Right cardiac atrium (tissue), 5 donors: ENCODE data around the gene PYCARD. TPM values are rescaled to one million over a fixed set of nuclear protein-coding genes. Genes with fewer than 3 reads are reported as not detected.
"Not testable (repeated sequence)": the region's sequence is repeated elsewhere in the genome, so short reads cannot be mapped to it uniquely, and the experiment has no call there.

Experiments used
- ATAC-seq, 2 donors: fragments of 200-7000 bp; cut with Tn5 transposase; one replicate each; pipeline versions ENCODE4 v1.8.0 to v1.9.1; 2020; ENCODE audit warnings: moderate library complexity in 2 of 2, mild to moderate bottlenecking in 1 of 2
- DNase-seq, 3 donors: peaks; one replicate each; pipeline ENCODE4 v3.0.0-alpha.2; 2020
- H3K27ac ChIP-seq: one replicate; pipeline ENCODE4 v1.5.1; 2013; ENCODE audit warnings: mild to moderate bottlenecking, low read length, control low read depth, moderate library complexity
- H3K27me3 ChIP-seq: one replicate; pipeline ENCODE4 v1.6.1; 2013; ENCODE audit not compliant: control insufficient read depth, insufficient read depth
- H3K4me1 ChIP-seq: one replicate; pipeline ENCODE4 v1.6.1; 2013; ENCODE audit warnings: low read length; ENCODE audit not compliant: control insufficient read depth, insufficient read depth
- H3K4me3 ChIP-seq: one replicate; pipeline ENCODE4 v1.5.1; 2013; ENCODE audit warnings: low read length, control low read depth
- H3K9me3 ChIP-seq: one replicate; pipeline ENCODE4 v1.6.1; 2013; ENCODE audit warnings: low read length; ENCODE audit not compliant: control insufficient read depth
- WGBS: extraction: QIAGEN DNeasy Blood & Tissue Kit; methylation state at CpG from one replicate; pipeline ENCODE4 v1.1.7; 2013; 5-methylcytosine and 5-hydroxymethylcytosine counted together
- intact Hi-C, 4 donors: fragments of 100-400 bp; cut with DNase I; formaldehyde crosslinking; loops; one replicate each; pipeline versions ENCODE4 v1.11.0 to v1.14.0; 2022 to 2023
- polyA plus RNA-seq: library from polyadenylated mRNA; stranded (reverse); fragments of 200-250 nt; gene quantifications from one replicate; pipeline ENCODE4 v1.2.3, GENCODE V29; 2013
- total RNA-seq, 4 donors: library from RNA; stranded (reverse); fragmentation: NEBNext Ultra II Directional; extraction: Animal tissue kit (Norgen Biotek cat#: 25700); gene quantifications; one replicate each; pipeline ENCODE4 v1.2.1, GENCODE V29; 2021
- donor health status: healthy with polysubstance abuse.
- donor health status: DM: no; HTN: yes; CAD: no.
- donor health status: DM: no; HTN: no; CAD: no.
- donor health status: DM: no; HTN: yes; CAD: no; lungs with severe emphysema.
- donor health status: DM: yes; HTN: yes; CAD: no.

Gene PYCARD
- total and polyA plus RNA-seq, 5 donors: 6.6 to 13.2 (median 8.0) TPM

DNA sequence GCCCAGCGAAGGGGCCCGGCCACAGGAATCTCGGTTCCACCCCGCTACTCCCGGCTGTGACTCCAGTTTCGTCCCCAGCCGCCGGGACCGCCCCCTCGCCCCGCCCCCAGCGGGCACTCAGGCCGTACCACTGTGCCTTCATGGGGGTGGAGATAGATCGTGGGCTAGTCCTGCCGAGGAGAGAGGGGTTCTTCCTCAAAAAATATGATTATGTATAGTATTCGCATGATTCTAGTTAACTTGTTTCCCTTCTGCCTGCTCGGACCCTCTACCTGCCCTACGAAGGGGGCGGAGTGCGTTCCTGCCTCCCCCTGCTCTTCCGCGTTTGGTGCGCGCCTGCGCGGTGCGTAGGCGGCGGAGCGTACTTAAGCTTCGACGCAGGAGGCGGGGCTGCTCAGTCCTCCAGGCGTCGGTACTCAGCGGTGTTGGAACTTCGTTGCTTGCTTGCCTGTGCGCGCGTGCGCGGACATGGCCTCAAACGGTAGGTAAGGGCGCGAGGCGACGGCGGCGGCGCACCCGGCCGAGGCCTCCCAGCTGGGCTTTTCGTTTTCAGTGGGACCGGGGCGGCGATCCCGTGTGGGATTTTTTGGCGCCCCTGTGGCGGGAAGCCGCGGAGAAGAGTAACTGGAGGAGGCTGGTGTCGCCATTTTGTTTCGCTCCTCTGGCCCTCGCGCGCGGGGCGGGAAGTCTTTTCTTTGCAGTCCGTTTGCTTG is 22.7 kb downstream of the PYCARD start, which contains the start of gene FUS:
TSS of gene FUS (plus strand) at position 393 of the 713 bp plus-strand sequence. CDS start at position 469, 76 bp downstream.
- Histone ChIP-seq H3K9me3 (no peaks in the 10 kb centered on the region), H3K4me1 (peaks cover 8% of the 10 kb centered on the region), H3K4me3 (peak within 1 kb of the TSS; percentile 63), H3K27ac (peak within 1 kb of the TSS; percentile 86), H3K27me3 (no peaks in the 10 kb centered on the region)
- DNase-seq (peak; percentile 91 to 96 (median 96)), ATAC-seq (peak; percentile 87 to 91)
- WGBS: under 1% methylated on average over 69 of the region's 69 CpGs
- intact Hi-C loops: no loop called here

GRCh38 chr16:31179219-31179746 is 23.3 kb downstream of the PYCARD start:
- H3K9me3 ChIP-seq: no peaks in the 10 kb centered on the region
- peak overlapping the region; percentile 86 for H3K27ac ChIP-seq
- H3K4me3 ChIP-seq: peak overlapping the region; percentile 63
- ATAC-seq (peak; percentile 10), DNase-seq (no peak)
- intact Hi-C loops: no loop called here
- no peaks in the 10 kb centered on the region for H3K27me3 ChIP-seq
- peaks cover 8% of the 10 kb centered on the region for H3K4me1 ChIP-seq
- 1% methylated on average over 27 of the region's 27 CpGs for WGBS

DNA sequence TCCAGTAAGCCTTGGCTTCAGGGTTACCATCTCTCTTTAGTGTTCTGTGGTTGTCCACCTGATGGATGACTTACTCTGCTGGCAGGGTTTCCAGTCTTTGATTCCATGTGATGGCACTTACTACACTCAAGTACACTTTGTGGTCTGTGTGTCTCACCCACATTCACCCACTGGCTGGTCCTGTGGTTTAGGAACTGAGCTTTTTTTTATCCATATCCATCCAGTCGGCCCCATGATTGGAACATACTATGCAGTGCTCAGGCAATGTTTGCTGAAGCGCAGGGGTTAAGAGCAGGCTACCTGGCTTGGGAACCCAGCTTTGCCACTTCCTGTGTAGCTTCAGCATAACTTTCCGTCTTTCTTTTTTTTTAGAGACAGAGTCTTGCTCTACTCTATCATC is 25.4 kb downstream of the PYCARD start:
- Histone ChIP-seq H3K4me3 (no peak overlapping the region), H3K27ac (no peak overlapping the region), H3K4me1 (no peaks in the 10 kb centered on the region), H3K27me3 (no peaks in the 10 kb centered on the region), H3K9me3 (no peaks in the 10 kb centered on the region)
- intact Hi-C loops: no loop called here
- WGBS: 76% methylated on average over 3 of the region's 3 CpGs
- ATAC-seq (no peak), DNase-seq (no peak)

DNA sequence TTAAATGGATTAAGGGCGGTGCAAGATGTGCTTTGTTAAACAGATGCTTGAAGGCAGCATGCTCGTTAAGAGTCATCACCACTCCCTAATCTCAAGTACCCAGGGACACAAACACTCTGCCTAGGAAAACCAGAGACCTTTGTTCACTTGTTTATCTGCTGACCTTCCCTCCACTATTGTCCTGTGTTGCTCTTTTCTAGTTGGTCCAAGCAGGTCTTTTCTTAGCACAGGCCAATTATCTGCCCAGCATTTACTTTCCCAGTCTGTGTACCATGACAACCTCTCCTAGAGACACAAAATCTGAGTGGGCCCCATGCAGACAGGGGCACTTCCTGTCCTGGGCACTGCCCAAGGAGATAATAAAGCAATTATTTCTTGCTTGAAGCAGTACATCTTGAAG is 32.5 kb downstream of the PYCARD start:
- H3K4me3 ChIP-seq, DNase-seq, H3K4me1 ChIP-seq, H3K27me3 ChIP-seq, intact Hi-C loops, H3K9me3 ChIP-seq: not testable (repeated sequence)
- WGBS: no CpG with 5 or more reads among the region's 2 CpGs
- peak; percentile 89 to 91 for ATAC-seq
- H3K27ac ChIP-seq: peak overlapping the region; percentile 81

DNA sequence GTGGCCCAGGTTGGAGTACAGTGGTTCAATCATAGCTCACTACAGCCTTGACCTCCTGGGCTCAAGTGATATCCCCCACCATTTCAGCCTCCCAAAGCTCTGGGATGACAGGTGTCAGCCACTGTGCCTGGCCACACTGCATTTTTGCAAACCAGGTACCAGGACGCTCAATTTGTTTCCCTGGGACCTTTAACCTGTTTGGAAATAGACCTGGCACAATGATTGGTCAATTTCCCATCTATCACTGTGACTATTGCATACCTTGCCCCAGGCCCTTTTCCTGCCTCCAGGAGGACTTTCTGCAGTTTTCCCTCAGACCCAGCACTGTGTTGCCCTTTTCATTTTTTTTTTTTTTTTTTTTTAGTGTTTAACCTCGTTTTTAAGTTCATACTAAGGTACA is 33.7 kb downstream of the PYCARD start:
- H3K4me1 ChIP-seq: no peaks in the 10 kb centered on the region
- H3K27ac ChIP-seq: no peak overlapping the region
- no peaks in the 10 kb centered on the region for H3K27me3 ChIP-seq
- ATAC-seq: no peak
- WGBS: 63% methylated on average over 2 of the region's 2 CpGs
- intact Hi-C loops: no loop called here
- H3K4me3 ChIP-seq: no peak overlapping the region
- no peak for DNase-seq
- H3K9me3 ChIP-seq: no peaks in the 10 kb centered on the region

GRCh38 chr16:31167315-31167714 is 35.2 kb downstream of the PYCARD start:
- no peak for DNase-seq
- Histone ChIP-seq H3K4me1 (no peaks in the 10 kb centered on the region), H3K27me3 (no peaks in the 10 kb centered on the region), H3K4me3 (no peak overlapping the region), H3K27ac (no peak overlapping the region), H3K9me3 (no peaks in the 10 kb centered on the region)
- 93% methylated on average over 8 of the region's 8 CpGs for WGBS
- no peak for ATAC-seq
- intact Hi-C loops: no loop called here

- H3K27me3 ChIP-seq: no peaks in the 10 kb centered on the region
- DNase-seq (peak in 2 of 3 donors; percentile 71 to 72), ATAC-seq (peak; percentile 62 to 66)
- 30% methylated on average over 8 of the region's 8 CpGs for WGBS
- H3K9me3 ChIP-seq: no peaks in the 10 kb centered on the region
- no peak overlapping the region for H3K27ac ChIP-seq
- intact Hi-C loops: no loop called here
- H3K4me3 ChIP-seq: no peak overlapping the region
- no peaks in the 10 kb centered on the region for H3K4me1 ChIP-seq
Observed at GRCh38 chr16:31157136-31157535, 45.4 kb downstream of the PYCARD start.

Other genes starting within 250 kb of the PYCARD start
- gene SETD1A, start 245.0 kb downstream of the PYCARD start, total RNA-seq: 10 to 100 TPM in 3 of 4 donors, 1 to 10 TPM in 1; 9.7 to 11.6 (median 10.2) TPM
- 9.6 TPM for gene SETD1A, start 245.0 kb downstream of the PYCARD start, polyA plus RNA-seq
- gene HSD3B7, start 217.6 kb downstream of the PYCARD start, total RNA-seq: 1 to 10 TPM; 4.1 to 7.4 (median 5.6) TPM
- gene HSD3B7, start 217.6 kb downstream of the PYCARD start, polyA plus RNA-seq: 6.8 TPM
- gene STX1B, start 192.1 kb downstream of the PYCARD start, total RNA-seq: 1 to 10 TPM; 1.6 to 2.1 (median 1.8) TPM
- gene STX1B, start 192.1 kb downstream of the PYCARD start, polyA plus RNA-seq: 0.66 TPM
- 10 to 100 TPM; 39.6 to 51.3 (median 45.0) TPM for gene STX4, start 169.2 kb downstream of the PYCARD start, total RNA-seq
- 47.3 TPM for gene STX4, start 169.2 kb downstream of the PYCARD start, polyA plus RNA-seq
- 1 to 10 TPM; 4.6 to 6.6 (median 4.9) TPM for gene ZNF668, start 128.5 kb downstream of the PYCARD start, total RNA-seq
- gene ZNF668, start 128.5 kb downstream of the PYCARD start, polyA plus RNA-seq: 5.7 TPM
- gene ZNF646, start 128.3 kb downstream of the PYCARD start, total RNA-seq: 10 to 100 TPM in 1 of 4 donors, 1 to 10 TPM in 3; 7.8 to 10.3 (median 9.3) TPM
- 6.4 TPM for gene ZNF646, start 128.3 kb downstream of the PYCARD start, polyA plus RNA-seq
- gene PRSS53, start 113.8 kb downstream of the PYCARD start, total RNA-seq: 1 to 10 TPM in 2 of 4 donors, under 1 TPM in 2; 0.36 to 1.5 (median 0.88) TPM
- 0.79 TPM for gene PRSS53, start 113.8 kb downstream of the PYCARD start, polyA plus RNA-seq
- 10 to 100 TPM; 40.8 to 56.0 (median 47.1) TPM for gene VKORC1, start 108.0 kb downstream of the PYCARD start, total RNA-seq
- gene VKORC1, start 108.0 kb downstream of the PYCARD start, polyA plus RNA-seq: 68.0 TPM
- 10 to 100 TPM; 43.8 to 50.8 (median 48.3) TPM for gene BCKDK, start 94.4 kb downstream of the PYCARD start, total RNA-seq
- 42.2 TPM for gene BCKDK, start 94.4 kb downstream of the PYCARD start, polyA plus RNA-seq
- gene KAT8, start 85.1 kb downstream of the PYCARD start, total RNA-seq: 10 to 100 TPM; 72.3 to 76.4 (median 75.2) TPM
- 77.0 TPM for gene KAT8, start 85.1 kb downstream of the PYCARD start, polyA plus RNA-seq
- under 1 TPM in 2 of 4 donors, not detected in 2; 0.15 to 0.40 TPM for gene PRSS8, start 67.0 kb downstream of the PYCARD start, total RNA-seq
- gene PRSS8, start 67.0 kb downstream of the PYCARD start, polyA plus RNA-seq: 0.41 TPM
- 1 to 10 TPM; 1.3 to 2.2 (median 1.8) TPM for gene PRSS36, start 52.7 kb downstream of the PYCARD start, total RNA-seq
- gene PRSS36, start 52.7 kb downstream of the PYCARD start, polyA plus RNA-seq: 1.1 TPM
- gene FUS, start 22.6 kb downstream of the PYCARD start, total RNA-seq: 100 to 1,000 TPM; 112 to 172 (median 138) TPM
- 153 TPM for gene FUS, start 22.6 kb downstream of the PYCARD start, polyA plus RNA-seq
- gene TRIM72, start 11.4 kb upstream of the PYCARD start, total RNA-seq: under 1 TPM in 3 of 4 donors, not detected in 1; 0.03 to 0.31 (median 0.14) TPM
- 0.11 TPM for gene TRIM72, start 11.4 kb upstream of the PYCARD start, polyA plus RNA-seq
- gene PYDC1, start 14.4 kb upstream of the PYCARD start, total RNA-seq: not detected
- 0.23 TPM for gene PYDC1, start 14.4 kb upstream of the PYCARD start, polyA plus RNA-seq
- gene ITGAM, start 57.2 kb upstream of the PYCARD start, total RNA-seq: 10 to 100 TPM in 2 of 4 donors, 1 to 10 TPM in 2; 7.6 to 13.8 (median 11.0) TPM
- 3.7 TPM for gene ITGAM, start 57.2 kb upstream of the PYCARD start, polyA plus RNA-seq
- gene ITGAX, start 152.4 kb upstream of the PYCARD start, total RNA-seq: 1 to 10 TPM; 1.6 to 2.1 (median 1.9) TPM
- 1.1 TPM for gene ITGAX, start 152.4 kb upstream of the PYCARD start, polyA plus RNA-seq
- not detected for gene ITGAD, start 190.6 kb upstream of the PYCARD start, total RNA-seq
- not detected for gene ITGAD, start 190.6 kb upstream of the PYCARD start, polyA plus RNA-seq
- 1,000 to 10,000 TPM in 2 of 4 donors, 100 to 1,000 TPM in 2; 574 to 1,093 (median 918) TPM for gene COX6A2, start 225.6 kb upstream of the PYCARD start, total RNA-seq
- 4,696 TPM for gene COX6A2, start 225.6 kb upstream of the PYCARD start, polyA plus RNA-seq
- gene ZNF843, start 240.0 kb upstream of the PYCARD start, total RNA-seq: 1 to 10 TPM; 2.1 to 4.2 (median 3.1) TPM
- 1.8 TPM for gene ZNF843, start 240.0 kb upstream of the PYCARD start, polyA plus RNA-seq